A673 (cell line): Measurements from ENCODE around the gene ATP8A2. TPM values are rescaled to one million over a fixed set of nuclear protein-coding genes. Genes with fewer than 3 reads are reported as not detected.

Experiments used
- BruUV-seq: library from RNA; stranded (reverse); fragments of 400-500 nt; replicated peaks from 2 replicates; lab custom pipeline; 2021; lab: Mats Ljungman, UMichigan
- CTCF ChIA-PET: fragments of 300-600 bp; sonication (Branson Sonifier 250); formaldehyde crosslinking; loops from one replicate; lab custom pipeline; 2022; ENCODE audit warnings: antibody characterized with exemption; lab: Charles Lee
- POLR2A ChIA-PET: fragments of 300-600 bp; sonication (Branson Sonifier 250); formaldehyde crosslinking; loops from one replicate; lab custom pipeline; 2022; ENCODE audit warnings: antibody characterized with exemption; ENCODE audit not compliant: low non-redundant PET; lab: Charles Lee
- DNase-seq: peaks from one replicate; pipeline ENCODE4 v3.0.0-alpha.2; 2015; ENCODE audit warnings: low spot score
- H3K27ac ChIP-seq: fragments of 200-600 bp; sonication (generic); 2 replicates; pipeline ENCODE4 v1.5.1; 2016; ENCODE audit warnings: mixed run types, low read depth, mild to moderate bottlenecking, mixed read lengths, antibody characterized with exemption, low read length; ENCODE audit not compliant: poor library complexity, severe bottlenecking
- H3K27me3 ChIP-seq: fragments of 200-600 bp; sonication (generic); replicated peaks from 2 replicates; pipeline ENCODE4 v1.6.1; 2017; ENCODE audit warnings: mixed run types, low read depth, mild to moderate bottlenecking, mixed read lengths, antibody characterized with exemption, low read length; ENCODE audit not compliant: insufficient read depth, poor library complexity
- H3K36me3 ChIP-seq: fragments of 200-600 bp; sonication (generic); 2 replicates; pipeline ENCODE4 v1.6.1; 2016; ENCODE audit warnings: mixed run types, mild to moderate bottlenecking, mixed read lengths, antibody characterized with exemption, low read length; ENCODE audit not compliant: insufficient read depth, poor library complexity, severe bottlenecking
- H3K4me1 ChIP-seq: fragments of 200-600 bp; sonication (generic); 2 replicates; pipeline ENCODE4 v1.6.1; 2017; ENCODE audit warnings: mixed run types, mild to moderate bottlenecking, mixed read lengths, antibody characterized with exemption, low read length; ENCODE audit not compliant: insufficient read depth, poor library complexity, severe bottlenecking
- H3K4me3 ChIP-seq: fragments of 200-600 bp; sonication (generic); 2 replicates; pipeline ENCODE4 v1.5.1; 2016; ENCODE audit warnings: low read depth, mixed run types, mild to moderate bottlenecking, mixed read lengths, low read length; ENCODE audit not compliant: poor library complexity, severe bottlenecking
- H3K9me3 ChIP-seq: fragments of 200-600 bp; sonication (generic); 2 replicates; pipeline ENCODE4 v1.6.1; 2016; ENCODE audit warnings: mixed run types, low read depth, mild to moderate bottlenecking, mixed read lengths, antibody characterized with exemption, low read length; ENCODE audit not compliant: poor library complexity, severe bottlenecking
- EZH2 ChIP-seq: fragments of 200-600 bp; sonication (generic); IDR thresholded peaks from 2 replicates; pipeline ENCODE4 v1.6.1; 2017; ENCODE audit warnings: borderline replicate concordance, low read depth, mild to moderate bottlenecking, mixed read lengths, antibody characterized with exemption, low read length; ENCODE audit not compliant: poor library complexity, severe bottlenecking
- intact Hi-C: fragments of 100-400 bp; cut with micrococcal nuclease; formaldehyde crosslinking; loops from one replicate; pipeline ENCODE4 v1.10.0; 2022; ENCODE audit not compliant: unreplicated experiment
- total RNA-seq: library from RNA; stranded (reverse); gene quantifications from 2 replicates; pipeline ENCODE4 v1.2.3, GENCODE V29; 2021
- TF ChIP-seq, protein P1 (sequence below): fragments of 300-800, 200-600 bp; sonication (generic); conservative IDR thresholded peaks from 2 replicates; pipeline ENCODE4 v1.5.1; 2017; ENCODE audit warnings: low read depth, mild to moderate bottlenecking, antibody characterized with exemption, low read length, moderate library complexity, mixed read lengths

ATP8A2 gene
- total RNA-seq, 1 experiment from 2014 or later: 0.92 TPM

DNA sequence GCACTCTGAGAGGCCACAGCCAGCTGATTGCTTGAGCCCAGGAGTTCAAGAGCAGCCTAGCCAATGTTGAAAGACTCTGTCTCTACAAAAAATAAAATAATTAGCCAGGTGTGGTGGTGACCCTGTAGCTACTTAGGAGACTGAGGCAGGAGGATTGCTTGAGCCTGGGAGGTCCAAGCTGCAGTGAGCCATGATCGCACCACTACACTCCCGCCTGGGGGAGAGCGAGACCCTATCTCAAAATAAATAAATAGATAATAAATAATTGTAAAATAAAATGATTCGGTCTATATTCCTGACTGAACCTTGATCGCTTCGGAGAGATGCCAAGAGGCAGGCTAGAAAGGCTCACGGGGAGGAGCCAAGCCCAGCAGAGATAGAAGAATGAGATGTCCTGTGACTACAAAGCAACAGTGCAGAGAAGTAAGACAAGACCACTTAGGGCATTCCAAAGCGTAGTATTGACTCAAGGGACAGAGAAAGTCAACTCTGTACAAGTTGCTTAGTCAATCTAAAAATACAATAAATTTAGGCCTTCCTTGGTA is 667.2 kb downstream of the ATP8A2 start:
- no peak for TF ChIP-seq EZH2
- TF ChIP-seq, protein P1, sequence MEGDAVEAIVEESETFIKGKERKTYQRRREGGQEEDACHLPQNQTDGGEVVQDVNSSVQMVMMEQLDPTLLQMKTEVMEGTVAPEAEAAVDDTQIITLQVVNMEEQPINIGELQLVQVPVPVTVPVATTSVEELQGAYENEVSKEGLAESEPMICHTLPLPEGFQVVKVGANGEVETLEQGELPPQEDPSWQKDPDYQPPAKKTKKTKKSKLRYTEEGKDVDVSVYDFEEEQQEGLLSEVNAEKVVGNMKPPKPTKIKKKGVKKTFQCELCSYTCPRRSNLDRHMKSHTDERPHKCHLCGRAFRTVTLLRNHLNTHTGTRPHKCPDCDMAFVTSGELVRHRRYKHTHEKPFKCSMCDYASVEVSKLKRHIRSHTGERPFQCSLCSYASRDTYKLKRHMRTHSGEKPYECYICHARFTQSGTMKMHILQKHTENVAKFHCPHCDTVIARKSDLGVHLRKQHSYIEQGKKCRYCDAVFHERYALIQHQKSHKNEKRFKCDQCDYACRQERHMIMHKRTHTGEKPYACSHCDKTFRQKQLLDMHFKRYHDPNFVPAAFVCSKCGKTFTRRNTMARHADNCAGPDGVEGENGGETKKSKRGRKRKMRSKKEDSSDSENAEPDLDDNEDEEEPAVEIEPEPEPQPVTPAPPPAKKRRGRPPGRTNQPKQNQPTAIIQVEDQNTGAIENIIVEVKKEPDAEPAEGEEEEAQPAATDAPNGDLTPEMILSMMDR: no peak
- Histone ChIP-seq H3K4me1 (no peaks in the 10 kb centered on the region), H3K36me3 (no peaks in the 10 kb centered on the region), H3K27ac (no peak overlapping the region), H3K27me3 (no peaks in the 10 kb centered on the region), H3K4me3 (no peak overlapping the region), H3K9me3 (no peaks in the 10 kb centered on the region)
- ChIA-PET CTCF (no interaction called here), POLR2A (no interaction called here)
- BruUV-seq: no TSS peak
- DNase-seq: no peak
- intact Hi-C loops: no loop called here

DNA sequence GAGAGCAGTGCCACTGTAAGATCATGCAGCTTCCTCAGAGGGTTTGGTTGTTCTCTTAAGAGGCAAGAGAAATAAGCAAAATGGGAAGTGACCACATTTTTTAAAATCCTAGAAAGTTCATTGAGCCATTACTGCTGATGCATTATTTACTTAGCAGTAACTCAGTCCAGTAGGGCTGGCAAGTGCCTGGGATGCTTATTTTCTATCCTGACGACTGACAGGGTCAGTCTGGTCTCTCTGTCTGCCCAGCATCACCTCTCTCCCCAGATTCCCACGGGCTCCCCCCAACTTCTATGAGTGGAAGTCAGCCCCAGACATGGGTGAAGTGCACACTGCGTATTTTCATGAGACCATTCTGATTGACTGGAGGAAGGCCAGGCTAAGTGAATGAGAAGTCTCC is 669.7 kb downstream of the ATP8A2 start:
- Histone ChIP-seq H3K27me3 (no peaks in the 10 kb centered on the region), H3K9me3 (no peaks in the 10 kb centered on the region), H3K4me1 (no peaks in the 10 kb centered on the region), H3K36me3 (no peaks in the 10 kb centered on the region), H3K27ac (no peak overlapping the region), H3K4me3 (no peak overlapping the region)
- POLR2A ChIA-PET: no interaction called here
- BruUV-seq: no TSS peak
- CTCF ChIA-PET: no interaction called here
- TF ChIP-seq EZH2: no peak
- TF ChIP-seq, protein P1: no peak
- intact Hi-C loops: no loop called here
- DNase-seq: no peak

DNA sequence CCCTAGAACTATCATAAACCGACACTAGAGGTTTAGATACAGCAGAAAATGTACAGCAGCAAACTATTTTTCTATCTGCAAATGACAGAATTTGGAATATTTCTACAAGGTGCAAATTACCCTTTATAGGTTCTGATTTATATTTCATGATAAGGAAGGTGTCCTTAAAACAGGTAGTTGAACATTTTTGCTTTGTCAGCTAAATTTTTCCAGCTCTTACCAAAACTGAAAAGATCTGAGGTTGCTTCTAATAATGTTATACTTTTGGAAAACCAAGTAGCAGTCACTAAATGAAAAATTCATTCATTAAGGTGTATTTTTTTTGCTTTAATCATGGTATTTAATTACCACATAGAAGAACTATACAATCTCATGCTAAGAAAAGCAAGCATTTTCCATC is 671.0 kb downstream of the ATP8A2 start:
- no peak for DNase-seq
- Histone ChIP-seq H3K36me3 (no peaks in the 10 kb centered on the region), H3K27me3 (peaks cover 3% of the 10 kb centered on the region), H3K4me3 (no peak overlapping the region), H3K9me3 (no peaks in the 10 kb centered on the region), H3K27ac (no peak overlapping the region), H3K4me1 (no peaks in the 10 kb centered on the region)
- POLR2A ChIA-PET: no interaction called here
- no TSS peak for BruUV-seq
- CTCF ChIA-PET: no interaction called here
- TF ChIP-seq, protein P1: no peak
- no peak for TF ChIP-seq EZH2
- intact Hi-C loops: no loop called here
